GM21723 (cell line): ENCODE results near the gene NAV1.

Experiments
- ATAC-seq: cut with Tn5 transposase; IDR thresholded peaks from one replicate; pipeline ENCODE4 v1.9.1; 2021; ENCODE audit warnings: mild to moderate bottlenecking, moderate library complexity; ENCODE audit not compliant: unreplicated experiment

The NAV1 gene

GRCh38 chr1:201525193-201525778 lies 13.6 kb upstream of the NAV1 start:
- ATAC-seq, result no peak

- no peak for ATAC-seq
Observed at GRCh38 chr1:201527879-201528278, 11.0 kb upstream of the NAV1 start.

DNA sequence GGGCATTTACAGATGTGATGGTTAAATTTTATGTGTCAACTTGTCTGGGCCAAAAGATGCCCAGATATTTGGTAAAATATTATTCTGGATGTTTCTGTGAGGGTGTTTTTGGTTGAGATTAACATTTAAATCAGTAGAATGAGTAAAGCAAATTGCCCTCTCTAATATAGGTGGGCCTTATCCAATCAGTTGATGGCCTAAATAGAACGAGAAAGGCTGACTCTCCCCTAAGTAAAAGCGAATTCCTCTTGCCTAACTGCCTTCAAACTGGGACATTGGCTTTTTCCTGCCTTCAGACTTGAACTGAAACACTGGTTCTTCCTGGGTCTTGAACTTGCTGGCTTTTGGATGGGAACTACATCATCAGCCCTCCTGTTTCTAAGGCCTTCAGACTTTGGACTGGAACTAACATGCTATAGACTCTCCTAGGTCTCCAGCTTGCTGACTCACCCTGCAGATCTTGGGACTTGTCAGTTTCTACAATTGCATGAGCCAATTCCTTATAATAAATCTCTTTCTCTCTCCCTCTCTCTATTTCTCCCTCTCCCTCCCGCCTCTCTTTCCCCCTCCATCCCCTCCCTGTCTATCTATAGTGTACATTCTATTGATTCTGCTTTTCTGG lies 10.2 kb upstream of the NAV1 start:
- ATAC-seq, result no peak

- ATAC-seq, result no peak
Observed at GRCh38 chr1:201530741-201531531, 8.0 kb upstream of the NAV1 start.

GRCh38 chr1:201531551-201532425 lies 7.1 kb upstream of the NAV1 start:
- ATAC-seq, result no peak

DNA sequence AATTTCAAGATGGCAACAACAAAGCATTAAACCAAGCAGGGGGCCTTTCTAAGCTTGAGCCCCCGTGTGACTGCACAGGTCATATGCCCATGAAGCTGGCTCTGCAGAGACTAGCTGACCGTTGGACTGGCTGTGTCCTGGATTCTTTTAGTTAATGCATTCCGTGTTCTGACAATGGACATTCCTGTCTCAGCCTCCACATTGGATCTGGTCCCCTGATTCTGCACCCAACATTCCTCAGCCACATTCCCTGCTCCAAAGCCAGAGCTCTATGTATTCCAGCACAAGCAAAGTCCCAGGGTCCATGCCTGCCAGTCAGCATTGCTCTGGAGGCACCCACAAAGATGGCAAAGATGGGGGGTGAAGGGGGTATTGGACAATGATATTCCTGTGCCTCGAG lies 5.1 kb upstream of the NAV1 start:
- ATAC-seq, result no peak

- no peak for ATAC-seq
Observed at GRCh38 chr1:201535046-201535918, 3.6 kb upstream of the NAV1 start.

DNA sequence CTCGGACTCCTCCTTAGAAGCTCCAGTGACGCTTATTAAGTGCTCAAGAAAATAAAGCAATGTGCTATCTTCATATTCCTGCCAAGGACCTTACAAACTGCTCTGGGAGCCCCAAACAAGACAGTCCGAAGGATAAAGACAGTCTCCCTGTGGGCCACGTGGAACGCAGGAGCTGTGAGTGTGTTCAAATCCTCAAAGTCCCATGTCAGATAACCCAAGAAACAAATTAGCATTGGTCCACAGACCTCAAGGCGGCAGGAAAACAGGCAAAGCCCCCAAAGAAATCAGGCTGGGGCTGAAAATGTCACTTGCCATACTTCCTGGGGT lies 3.0 kb upstream of the NAV1 start:
- no peak for ATAC-seq

DNA sequence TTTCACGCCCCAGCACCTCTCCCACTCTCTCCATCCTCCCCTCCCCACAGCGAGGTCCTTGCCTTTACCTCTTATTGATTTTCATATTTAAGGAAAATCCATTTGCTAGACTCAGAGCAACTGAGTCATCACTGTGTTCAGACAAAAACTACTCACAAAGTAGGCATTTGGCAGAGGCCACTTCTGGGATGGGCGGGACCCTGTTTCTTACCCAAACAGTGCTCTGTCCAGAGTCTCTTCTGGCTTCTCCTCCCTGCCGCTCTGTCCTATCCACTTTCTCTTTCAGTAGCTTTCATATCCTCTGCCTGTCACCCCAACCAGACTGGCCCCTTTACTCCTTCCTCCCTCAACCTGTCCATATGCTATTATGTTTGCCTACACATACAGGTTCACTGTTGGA lies 2.4 kb upstream of the NAV1 start:
- ATAC-seq, result no peak

- no peak for ATAC-seq
Observed at GRCh38 chr1:201537028-201537427, 1.9 kb upstream of the NAV1 start.

- ATAC-seq, result no peak
Observed at GRCh38 chr1:201537467-201537866, 1.5 kb upstream of the NAV1 start.

GRCh38 chr1:201537891-201538611 lies 876 bp upstream of the NAV1 start:
- no peak for ATAC-seq

DNA sequence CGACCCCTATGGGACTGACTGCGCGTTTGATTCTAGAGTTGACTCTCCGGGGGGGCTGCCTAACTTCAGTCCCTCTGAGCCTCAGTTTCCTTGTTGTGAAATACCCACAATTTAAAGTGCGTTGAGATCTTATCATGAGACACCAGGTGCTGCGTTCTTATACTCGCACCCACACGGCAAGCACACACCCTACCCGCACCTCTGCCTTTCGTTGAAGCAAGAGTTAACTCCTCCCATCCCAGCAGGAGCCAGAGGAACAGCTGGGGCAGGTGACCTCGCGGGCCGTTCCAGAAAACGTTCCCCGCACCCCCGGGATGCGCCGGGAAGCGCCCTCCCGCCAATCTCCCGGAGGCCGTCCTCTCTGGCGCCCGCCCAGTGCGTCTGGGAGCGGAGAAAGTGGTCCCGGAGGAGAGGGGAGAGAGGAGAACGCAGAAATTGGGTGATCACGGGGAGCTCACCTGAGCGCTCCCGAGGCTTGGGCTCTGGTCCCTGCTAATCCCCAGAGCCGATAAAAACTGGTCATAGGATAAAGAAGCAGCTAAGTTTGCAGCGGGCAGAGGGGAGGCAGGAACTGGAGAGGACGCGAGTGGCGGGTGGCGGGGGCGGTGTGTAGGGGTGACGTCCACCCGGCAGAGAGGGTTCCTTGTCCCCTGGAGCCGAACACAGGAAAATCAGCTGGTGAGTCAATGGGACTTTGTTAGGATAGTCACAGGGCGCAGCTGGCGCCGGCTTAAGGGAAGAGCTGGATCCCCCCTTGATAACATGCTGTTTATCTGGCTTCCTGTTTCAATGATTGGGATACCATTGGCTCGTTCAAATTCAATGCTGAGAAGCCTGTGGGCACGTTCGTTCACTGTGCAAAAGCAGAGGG lies 869 bp downstream of the NAV1 start:
- no peak for ATAC-seq

DNA sequence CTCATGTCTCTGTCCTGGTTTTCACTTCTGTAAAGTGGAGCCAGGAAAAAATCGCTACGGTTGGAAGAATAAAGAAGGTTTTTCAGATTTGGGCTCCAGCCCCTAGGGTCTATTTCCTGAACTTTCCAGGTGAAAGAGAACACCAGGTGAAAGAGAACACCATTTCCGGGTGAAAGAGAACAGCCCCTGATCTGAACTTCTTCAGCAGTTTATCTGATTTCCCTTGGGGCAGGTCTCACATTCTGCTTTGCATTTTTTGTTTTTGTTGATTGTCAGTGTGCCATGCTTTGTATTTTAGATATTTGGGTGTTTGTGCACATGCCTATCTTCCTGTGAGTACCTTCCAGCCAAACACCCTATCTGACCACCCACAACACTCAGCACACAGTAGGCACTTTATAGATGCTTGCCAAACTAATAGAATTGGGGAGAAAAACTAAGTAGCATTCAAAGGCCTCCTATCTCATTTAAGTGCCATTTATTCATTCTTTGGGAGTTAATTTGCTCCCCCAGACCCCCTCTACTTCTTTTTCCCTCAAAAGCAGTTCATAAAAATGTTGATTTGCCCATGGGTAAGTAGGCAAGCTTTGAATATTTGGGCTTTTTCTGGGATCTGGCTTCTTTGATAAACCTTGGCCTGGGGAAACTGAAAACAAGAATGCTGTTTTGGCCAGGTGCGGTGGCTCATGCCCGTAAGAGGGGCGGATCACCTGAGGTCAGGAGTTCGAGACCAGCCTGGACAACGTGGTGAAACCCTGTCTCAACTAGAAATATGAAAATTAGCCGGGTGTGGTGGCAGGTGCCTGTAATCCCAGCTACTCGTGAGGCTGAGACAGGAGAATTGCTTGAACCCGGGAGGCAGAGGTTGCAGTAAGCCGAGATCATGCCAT lies 2.2 kb downstream of the NAV1 start:
- ATAC-seq, result no peak

DNA sequence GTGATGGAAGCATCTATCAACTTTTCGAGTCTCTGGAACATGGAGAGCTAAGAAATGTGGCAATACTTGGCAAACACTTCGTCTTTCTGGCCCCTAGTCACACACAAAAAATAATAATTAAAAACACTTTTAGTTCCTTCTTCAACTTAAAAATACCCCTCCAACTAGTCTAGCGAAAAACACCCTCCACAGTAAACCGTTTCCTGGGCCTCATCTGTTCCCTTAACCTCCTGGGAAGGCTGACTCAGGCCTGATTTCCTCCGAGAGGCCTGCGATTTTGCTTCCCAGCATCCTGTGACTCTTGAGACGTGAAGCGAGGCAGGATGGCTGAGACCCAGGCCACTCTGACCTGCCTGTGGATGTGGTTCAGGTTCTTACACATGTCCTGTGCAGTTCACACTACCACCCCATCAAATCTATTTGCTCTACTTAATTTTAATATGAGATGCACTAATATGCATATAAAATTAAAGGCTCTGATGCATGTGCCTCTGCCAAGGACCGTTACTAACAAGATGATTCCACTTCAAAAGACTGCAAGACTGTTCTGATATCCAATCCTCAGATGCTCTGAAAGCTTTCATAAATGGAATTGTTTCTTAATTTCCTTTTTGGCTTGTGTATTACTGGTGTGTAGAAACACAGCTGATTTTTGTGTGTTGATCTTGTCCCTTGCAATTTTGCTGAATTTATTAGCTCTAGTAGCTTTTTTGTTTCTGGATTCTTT lies 3.5 kb downstream of the NAV1 start:
- no peak for ATAC-seq

DNA sequence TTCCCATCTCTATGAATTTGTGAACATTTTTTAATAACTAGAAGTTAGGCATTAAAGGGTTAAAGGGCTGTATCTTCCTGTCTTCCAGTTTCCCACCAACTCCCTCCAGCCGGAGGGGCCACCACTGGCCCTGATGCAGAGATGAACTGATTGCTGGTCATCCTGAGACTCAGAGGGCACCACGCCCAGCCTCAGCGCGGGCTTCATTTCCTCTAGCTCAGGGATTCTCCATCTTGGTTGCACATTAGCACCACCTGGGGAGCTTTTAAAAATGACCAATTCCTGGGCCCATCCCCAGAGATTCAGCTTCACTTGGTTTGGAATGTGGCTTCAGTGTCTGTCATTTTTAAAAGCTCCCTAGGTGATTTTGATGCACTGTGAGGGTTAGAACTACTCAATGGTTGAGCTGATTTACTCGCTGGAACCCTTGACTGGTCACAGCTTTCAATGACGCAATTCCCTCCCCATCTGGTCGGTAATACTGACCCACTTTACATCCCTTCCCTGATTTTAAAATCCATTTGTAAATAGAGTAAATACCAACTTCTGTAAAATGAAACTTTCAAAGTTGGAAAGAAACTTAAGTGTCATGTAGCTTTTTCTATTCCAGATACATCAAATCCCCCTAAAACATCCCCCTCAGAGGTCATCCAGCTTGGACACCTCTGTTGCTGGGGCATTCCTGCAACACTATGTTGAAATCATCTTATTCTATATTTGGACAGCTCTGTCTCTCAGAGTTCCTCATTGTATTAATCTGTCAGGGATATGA lies 5.1 kb downstream of the NAV1 start:
- no peak for ATAC-seq

DNA sequence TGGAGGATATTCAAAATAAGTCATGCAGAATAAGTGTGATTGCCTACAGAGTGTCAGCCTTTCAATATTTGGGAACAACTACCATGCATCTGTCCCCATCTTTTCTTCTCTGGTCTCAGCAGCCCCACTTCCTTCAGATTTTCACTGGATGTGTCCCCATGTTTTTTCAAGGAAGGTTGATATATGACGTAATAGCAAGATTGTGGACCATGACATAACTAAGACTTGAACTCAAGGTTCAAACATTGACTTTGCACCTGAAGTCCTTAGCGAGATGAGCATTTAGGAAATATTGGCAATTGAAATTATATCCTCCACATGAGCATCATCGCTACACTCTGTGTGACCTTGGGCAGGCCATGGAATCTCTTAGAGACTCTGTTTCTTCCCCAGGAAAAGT lies 5.8 kb downstream of the NAV1 start:
- ATAC-seq, result no peak
